ENCODE data around the gene SPAG8.

Gene SPAG8, protein sequence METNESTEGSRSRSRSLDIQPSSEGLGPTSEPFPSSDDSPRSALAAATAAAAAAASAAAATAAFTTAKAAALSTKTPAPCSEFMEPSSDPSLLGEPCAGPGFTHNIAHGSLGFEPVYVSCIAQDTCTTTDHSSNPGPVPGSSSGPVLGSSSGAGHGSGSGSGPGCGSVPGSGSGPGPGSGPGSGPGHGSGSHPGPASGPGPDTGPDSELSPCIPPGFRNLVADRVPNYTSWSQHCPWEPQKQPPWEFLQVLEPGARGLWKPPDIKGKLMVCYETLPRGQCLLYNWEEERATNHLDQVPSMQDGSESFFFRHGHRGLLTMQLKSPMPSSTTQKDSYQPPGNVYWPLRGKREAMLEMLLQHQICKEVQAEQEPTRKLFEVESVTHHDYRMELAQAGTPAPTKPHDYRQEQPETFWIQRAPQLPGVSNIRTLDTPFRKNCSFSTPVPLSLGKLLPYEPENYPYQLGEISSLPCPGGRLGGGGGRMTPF

DNA sequence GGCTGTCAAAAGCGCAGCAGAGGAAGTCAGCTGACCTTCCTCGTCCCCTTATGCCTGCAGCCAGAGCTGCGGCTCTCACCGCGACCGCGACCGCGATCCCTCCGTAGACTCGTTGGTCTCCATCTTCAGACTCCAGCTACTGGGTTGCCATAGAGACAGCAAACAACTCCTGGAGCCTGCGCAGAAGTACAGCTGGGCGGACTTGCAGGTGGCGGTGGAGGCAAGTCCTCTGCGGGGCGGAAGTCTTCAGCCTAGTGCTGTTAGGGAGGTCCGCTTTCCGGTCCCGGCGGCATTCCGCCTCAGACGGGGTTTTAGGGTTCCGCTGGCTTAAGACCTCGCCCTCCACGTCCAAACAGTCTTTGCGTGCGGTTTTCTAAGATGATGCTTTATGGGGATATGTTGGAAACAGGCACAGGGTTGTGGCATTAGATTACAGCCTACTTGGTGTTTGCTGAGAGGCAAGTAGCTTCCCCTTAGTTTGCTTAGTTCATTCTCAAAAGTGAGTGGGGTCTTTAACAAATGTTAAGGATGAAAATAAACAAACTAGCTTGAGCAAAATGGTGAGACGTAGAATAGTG is at the start of gene SPAG8:
Gene SPAG8 (minus strand): TSS at position 238 of the 578 bp plus-strand sequence. CDS start 115 bp downstream, at position 123.
- TF ChIP-seq, protein P1, sequence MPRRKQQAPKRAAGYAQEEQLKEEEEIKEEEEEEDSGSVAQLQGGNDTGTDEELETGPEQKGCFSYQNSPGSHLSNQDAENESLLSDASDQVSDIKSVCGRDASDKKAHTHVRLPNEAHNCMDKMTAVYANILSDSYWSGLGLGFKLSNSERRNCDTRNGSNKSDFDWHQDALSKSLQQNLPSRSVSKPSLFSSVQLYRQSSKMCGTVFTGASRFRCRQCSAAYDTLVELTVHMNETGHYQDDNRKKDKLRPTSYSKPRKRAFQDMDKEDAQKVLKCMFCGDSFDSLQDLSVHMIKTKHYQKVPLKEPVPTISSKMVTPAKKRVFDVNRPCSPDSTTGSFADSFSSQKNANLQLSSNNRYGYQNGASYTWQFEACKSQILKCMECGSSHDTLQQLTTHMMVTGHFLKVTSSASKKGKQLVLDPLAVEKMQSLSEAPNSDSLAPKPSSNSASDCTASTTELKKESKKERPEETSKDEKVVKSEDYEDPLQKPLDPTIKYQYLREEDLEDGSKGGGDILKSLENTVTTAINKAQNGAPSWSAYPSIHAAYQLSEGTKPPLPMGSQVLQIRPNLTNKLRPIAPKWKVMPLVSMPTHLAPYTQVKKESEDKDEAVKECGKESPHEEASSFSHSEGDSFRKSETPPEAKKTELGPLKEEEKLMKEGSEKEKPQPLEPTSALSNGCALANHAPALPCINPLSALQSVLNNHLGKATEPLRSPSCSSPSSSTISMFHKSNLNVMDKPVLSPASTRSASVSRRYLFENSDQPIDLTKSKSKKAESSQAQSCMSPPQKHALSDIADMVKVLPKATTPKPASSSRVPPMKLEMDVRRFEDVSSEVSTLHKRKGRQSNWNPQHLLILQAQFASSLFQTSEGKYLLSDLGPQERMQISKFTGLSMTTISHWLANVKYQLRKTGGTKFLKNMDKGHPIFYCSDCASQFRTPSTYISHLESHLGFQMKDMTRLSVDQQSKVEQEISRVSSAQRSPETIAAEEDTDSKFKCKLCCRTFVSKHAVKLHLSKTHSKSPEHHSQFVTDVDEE (CRISPR knock-in tag; IDR thresholded peaks at IDR 0.05): 0 out of 2 replicates have a peak, but pooled peaks have one; percentile 42
- TF ChIP-seq, protein P2, sequence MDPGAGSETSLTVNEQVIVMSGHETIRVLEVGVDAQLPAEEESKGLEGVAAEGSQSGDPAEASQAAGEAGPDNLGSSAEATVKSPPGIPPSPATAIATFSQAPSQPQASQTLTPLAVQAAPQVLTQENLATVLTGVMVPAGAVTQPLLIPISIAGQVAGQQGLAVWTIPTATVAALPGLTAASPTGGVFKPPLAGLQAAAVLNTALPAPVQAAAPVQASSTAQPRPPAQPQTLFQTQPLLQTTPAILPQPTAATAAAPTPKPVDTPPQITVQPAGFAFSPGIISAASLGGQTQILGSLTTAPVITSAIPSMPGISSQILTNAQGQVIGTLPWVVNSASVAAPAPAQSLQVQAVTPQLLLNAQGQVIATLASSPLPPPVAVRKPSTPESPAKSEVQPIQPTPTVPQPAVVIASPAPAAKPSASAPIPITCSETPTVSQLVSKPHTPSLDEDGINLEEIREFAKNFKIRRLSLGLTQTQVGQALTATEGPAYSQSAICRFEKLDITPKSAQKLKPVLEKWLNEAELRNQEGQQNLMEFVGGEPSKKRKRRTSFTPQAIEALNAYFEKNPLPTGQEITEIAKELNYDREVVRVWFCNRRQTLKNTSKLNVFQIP (CRISPR knock-in tag; IDR thresholded peaks at IDR 0.05; ENCODE audit: borderline replicate concordance, low read depth): no peak
- ATAC-seq: peak; percentile 75

DNA sequence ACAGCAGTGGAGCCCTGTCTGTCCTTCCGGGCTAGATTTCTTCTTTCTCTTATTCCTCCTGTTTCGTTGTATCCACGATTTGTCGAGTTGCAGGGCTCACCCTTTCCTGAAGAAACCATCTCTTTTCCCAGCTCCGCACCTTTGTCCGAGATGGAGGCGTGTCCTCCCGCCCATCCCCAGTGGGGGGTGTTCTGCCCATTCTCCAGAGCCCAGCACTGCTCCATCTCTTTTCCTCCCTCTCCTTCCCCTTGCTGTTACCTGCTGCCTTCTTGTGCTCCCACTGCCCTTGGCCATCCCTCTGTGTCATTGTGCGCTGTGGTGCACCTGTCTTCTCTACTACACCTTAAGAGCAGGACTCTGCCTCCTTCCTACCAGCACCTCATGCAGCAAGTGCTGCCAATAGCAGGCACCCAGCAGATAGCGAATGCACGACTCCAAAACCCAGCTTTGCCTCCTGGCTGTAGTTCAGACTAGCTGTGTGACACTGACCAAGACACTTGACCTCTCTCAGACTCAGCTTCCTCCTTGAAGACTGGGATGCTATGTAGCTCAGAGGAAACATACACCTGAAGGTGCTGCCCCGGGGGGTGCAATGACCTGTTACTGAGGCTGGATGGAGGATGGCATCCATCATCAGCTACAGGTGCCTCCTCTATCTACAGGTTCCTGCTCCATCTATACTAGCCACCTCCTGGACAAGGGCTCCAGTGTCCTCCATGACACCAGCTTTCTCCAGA is 49.3 kb upstream of the SPAG8 start:
- TF ChIP-seq ISL1 (CRISPR knock-in tag; IDR thresholded peaks at IDR 0.05): no peak
- no peak for TF ChIP-seq ZNF70 (CRISPR knock-in tag; IDR thresholded peaks at IDR 0.05)
- ATAC-seq: no peak

DNA sequence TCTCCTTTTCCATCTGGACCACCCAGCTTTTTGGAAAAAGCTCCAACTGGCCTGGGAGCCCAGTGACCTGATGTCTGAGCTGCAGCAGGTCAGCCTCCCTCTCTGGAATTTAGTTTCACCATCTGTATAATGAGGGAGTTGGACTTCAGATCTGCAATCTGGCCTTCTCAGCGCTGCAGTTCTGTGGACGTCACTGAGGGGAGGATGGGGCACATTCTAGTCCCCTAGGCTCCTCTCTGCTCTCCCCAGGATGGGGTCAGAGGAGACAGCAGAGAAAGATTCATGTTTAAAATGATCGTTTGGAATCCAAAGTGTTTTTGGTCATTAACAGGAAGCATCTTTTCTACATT is 47.9 kb upstream of the SPAG8 start:
- no peak for ATAC-seq

More for the DNA sequence above, 47.9 kb upstream of the SPAG8 start:
- TF ChIP-seq ZNF565 (CRISPR knock-in tag; conservative IDR thresholded peaks at IDR 0.05; ENCODE audit: low read depth) (no peak), ESRRG (CRISPR knock-in tag; IDR thresholded peaks at IDR 0.05) (no peak), BACH2 (CRISPR knock-in tag; IDR thresholded peaks at IDR 0.05; ENCODE audit: borderline replicate concordance) (no peak), CSDC2 (CRISPR knock-in tag; IDR thresholded peaks at IDR 0.05) (no peak), ZC3H10 (CRISPR knock-in tag; IDR thresholded peaks at IDR 0.05) (no peak), GLIS3 (CRISPR knock-in tag; IDR thresholded peaks at IDR 0.05) (no peak), TCF4 (CRISPR knock-in tag; IDR thresholded peaks at IDR 0.05; ENCODE audit: borderline replicate concordance) (no peak), ZNF8 (CRISPR knock-in tag; IDR thresholded peaks at IDR 0.05) (no peak)
- TF ChIP-seq, protein P2 (CRISPR knock-in tag; IDR thresholded peaks at IDR 0.05; ENCODE audit: borderline replicate concordance, low read depth): no peak
- TF ChIP-seq, protein P1 (CRISPR knock-in tag; IDR thresholded peaks at IDR 0.05): no peak
- TF ChIP-seq, protein P3, sequence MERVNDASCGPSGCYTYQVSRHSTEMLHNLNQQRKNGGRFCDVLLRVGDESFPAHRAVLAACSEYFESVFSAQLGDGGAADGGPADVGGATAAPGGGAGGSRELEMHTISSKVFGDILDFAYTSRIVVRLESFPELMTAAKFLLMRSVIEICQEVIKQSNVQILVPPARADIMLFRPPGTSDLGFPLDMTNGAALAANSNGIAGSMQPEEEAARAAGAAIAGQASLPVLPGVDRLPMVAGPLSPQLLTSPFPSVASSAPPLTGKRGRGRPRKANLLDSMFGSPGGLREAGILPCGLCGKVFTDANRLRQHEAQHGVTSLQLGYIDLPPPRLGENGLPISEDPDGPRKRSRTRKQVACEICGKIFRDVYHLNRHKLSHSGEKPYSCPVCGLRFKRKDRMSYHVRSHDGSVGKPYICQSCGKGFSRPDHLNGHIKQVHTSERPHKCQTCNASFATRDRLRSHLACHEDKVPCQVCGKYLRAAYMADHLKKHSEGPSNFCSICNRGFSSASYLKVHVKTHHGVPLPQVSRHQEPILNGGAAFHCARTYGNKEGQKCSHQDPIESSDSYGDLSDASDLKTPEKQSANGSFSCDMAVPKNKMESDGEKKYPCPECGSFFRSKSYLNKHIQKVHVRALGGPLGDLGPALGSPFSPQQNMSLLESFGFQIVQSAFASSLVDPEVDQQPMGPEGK (CRISPR knock-in tag; IDR thresholded peaks at IDR 0.05; ENCODE audit: borderline replicate concordance): no peak
